Mucosa of descending colon (tissue), 3 donors: ENCODE measurements around the gene ZNF618. TPM values are rescaled to one million over a fixed set of nuclear protein-coding genes. Genes with fewer than 3 reads are reported as not detected.
A peak's percentile ranks its signal among the peaks of the same experiment; 100 is the strongest.
"Not testable (repeated sequence)": the region's sequence is repeated elsewhere in the genome, so short reads cannot be mapped to it uniquely, and the experiment has no call there.

ENCODE experiments used
- ATAC-seq: fragments of 200-7000 bp; cut with Tn5 transposase; one replicate; pipeline ENCODE4 v1.9.1; 2020; ENCODE audit warnings: mild to moderate bottlenecking, moderate library complexity
- DNase-seq, 3 donors: peaks; one replicate each; pipeline ENCODE4 v3.0.0-alpha.2; 2020
- H3K36me3 ChIP-seq: fragments of 200-600 bp; one replicate; pipeline ENCODE4 v1.8.0; 2021; ENCODE audit warnings: low read depth, mild to moderate bottlenecking
- H3K4me1 ChIP-seq: fragments of 200-600 bp; one replicate; pipeline ENCODE4 v1.8.0; 2021; ENCODE audit warnings: low read depth, mild to moderate bottlenecking
- H3K4me3 ChIP-seq: fragments of 200-600 bp; one replicate; pipeline ENCODE4 v1.8.0; 2021; ENCODE audit warnings: mild to moderate bottlenecking
- H3K9me3 ChIP-seq: fragments of 200-600 bp; one replicate; pipeline ENCODE4 v1.8.0; 2021; ENCODE audit warnings: mild to moderate bottlenecking
- intact Hi-C, 2 donors: fragments of 100-400 bp; cut with DNase I in 1 of 2; cut with micrococcal nuclease in 1 of 2; formaldehyde crosslinking; loops; one replicate each; pipeline versions ENCODE4 v1.11.0 to v1.11.1; 2022; cut with DNase I, micrococcal nuclease
- total RNA-seq, 3 donors: library from RNA; stranded (reverse); fragmentation: NEBNext Ultra II Directional in 2 of 3; extraction: Animal tissue kit (Norgen Biotek cat#: 25700) in 2 of 3; gene quantifications; one replicate each; pipeline versions ENCODE4 v1.2.1 to v1.2.4, GENCODE V29; 2021 to 2023
- TF ChIP-seq, protein P1 (sequence below): fragments of 200-600 bp; IDR thresholded peaks from one replicate; pipeline ENCODE4 v1.8.0; 2022; ENCODE audit warnings: antibody characterized with exemption, mild to moderate bottlenecking
- donor health status: DM: no; HTN: no; CAD: no; lungs with moderate emphysema.
- donor health status: DM: no; HTN: no; CAD: no.
- donor health status: DM: no; HTN: yes; CAD: no.

ZNF618 gene
- total RNA-seq, 3 donors from 2014 or later, result 2.7 to 6.2 (median 3.7) TPM

DNA sequence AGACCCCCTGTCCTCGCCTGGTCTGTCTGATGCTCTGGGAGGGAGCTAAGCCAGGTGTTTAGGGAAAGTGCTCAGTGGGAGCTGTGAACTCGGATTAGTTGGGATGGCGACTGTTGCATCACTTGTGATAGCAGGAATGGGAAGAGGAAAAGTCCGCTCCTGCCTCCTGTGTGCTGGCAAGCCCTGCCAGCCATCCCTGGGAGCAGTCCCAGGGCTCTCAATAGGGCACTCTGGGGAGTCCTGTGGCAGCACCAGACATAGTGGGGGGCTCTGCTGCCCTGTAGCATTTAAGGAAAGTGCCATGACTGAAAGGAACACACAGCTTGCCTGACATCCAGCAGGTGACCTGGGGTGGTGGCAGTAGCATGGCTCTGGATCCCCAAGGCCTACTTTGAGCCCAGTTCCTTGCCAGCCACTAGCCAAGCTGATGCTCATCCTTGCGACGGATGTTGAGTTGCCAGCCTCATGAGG, 120.5 kb downstream of the ZNF618 start:
- ATAC-seq (no peak), DNase-seq (no peak)
- Histone ChIP-seq H3K36me3 (no peaks in the 10 kb centered on the region), H3K4me3 (no peak overlapping the region), H3K9me3 (no peaks in the 10 kb centered on the region), H3K4me1 (peaks cover 3% of the 10 kb centered on the region)
- TF ChIP-seq, protein P1, sequence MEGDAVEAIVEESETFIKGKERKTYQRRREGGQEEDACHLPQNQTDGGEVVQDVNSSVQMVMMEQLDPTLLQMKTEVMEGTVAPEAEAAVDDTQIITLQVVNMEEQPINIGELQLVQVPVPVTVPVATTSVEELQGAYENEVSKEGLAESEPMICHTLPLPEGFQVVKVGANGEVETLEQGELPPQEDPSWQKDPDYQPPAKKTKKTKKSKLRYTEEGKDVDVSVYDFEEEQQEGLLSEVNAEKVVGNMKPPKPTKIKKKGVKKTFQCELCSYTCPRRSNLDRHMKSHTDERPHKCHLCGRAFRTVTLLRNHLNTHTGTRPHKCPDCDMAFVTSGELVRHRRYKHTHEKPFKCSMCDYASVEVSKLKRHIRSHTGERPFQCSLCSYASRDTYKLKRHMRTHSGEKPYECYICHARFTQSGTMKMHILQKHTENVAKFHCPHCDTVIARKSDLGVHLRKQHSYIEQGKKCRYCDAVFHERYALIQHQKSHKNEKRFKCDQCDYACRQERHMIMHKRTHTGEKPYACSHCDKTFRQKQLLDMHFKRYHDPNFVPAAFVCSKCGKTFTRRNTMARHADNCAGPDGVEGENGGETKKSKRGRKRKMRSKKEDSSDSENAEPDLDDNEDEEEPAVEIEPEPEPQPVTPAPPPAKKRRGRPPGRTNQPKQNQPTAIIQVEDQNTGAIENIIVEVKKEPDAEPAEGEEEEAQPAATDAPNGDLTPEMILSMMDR, result no peak
- intact Hi-C loops, result no loop called here

DNA sequence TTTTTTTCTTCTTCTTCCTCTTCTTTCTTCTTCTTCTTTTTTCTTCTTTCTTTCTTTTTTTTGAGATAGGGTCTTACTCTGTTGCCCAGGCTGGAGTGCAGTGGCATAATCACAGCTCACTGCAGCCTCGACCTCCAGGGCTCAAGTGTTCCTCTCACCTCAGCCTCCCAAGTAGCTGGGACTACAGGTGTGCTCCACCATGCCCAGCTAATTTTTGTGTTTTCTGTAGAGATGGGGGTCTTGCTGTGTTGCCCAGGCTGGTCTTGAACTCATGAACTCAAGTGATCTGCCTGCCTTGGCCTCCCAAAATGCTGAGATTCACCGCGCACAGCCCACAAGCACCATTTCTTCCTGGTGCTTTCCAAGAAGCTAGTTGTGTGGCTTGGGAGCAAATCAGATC, 121.0 kb downstream of the ZNF618 start:
- DNase-seq, H3K36me3 ChIP-seq, H3K9me3 ChIP-seq, ATAC-seq, intact Hi-C loops, H3K4me1 ChIP-seq, H3K4me3 ChIP-seq: not testable (repeated sequence)

DNA sequence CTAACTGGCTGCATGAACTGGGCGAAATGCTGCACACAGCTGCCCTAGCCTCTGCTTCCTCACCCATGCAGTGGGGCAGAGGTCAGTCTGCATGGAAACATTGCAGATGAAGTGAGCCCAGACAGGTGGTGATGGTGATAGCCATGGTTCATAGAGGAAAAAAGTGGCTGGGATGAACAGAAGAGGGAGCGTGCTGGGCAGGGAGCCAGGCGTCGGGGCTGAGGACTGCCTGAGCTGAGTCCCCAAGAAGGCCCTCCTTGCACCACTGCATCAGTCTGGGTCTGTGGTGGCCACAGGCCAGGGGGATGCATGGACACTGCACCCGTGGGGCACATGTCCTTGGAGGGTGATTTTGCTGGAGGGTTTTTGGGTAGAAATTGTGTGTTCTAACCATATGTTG, 121.5 kb downstream of the ZNF618 start:
- DNase-seq (no peak), ATAC-seq (no peak)
- intact Hi-C loops, result no loop called here

DNA sequence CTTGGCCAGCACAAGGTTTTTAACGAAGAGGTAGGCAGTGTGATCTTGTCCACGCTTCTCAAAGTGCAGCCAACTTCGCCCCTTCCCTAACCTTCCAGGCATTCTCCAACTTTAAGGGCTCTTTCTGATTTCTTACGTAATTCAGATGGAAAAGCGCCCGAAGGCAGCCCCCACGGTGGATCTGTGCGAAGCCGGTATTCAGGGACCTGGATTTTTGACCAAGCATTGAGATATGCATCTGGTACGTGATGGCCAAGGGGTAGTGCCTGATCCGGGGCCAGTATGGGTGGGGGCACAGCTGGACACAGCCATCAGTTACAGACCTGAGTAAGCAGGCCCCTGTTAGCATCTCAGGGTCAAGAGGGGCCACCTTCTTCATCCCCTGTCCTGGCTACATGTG, 122.0 kb downstream of the ZNF618 start:
- no peak for ATAC-seq
- no peaks in the 10 kb centered on the region for H3K36me3 ChIP-seq
- H3K4me3 ChIP-seq, result no peak overlapping the region
- DNase-seq, result no peak
- intact Hi-C loops, result no loop called here
- TF ChIP-seq, protein P1, result no peak
- peaks cover 3% of the 10 kb centered on the region for H3K4me1 ChIP-seq
- no peaks in the 10 kb centered on the region for H3K9me3 ChIP-seq

More for the DNA sequence above, 121.5 kb downstream of the ZNF618 start:
- H3K4me3 ChIP-seq, result no peak overlapping the region
- no peaks in the 10 kb centered on the region for H3K9me3 ChIP-seq
- no peaks in the 10 kb centered on the region for H3K36me3 ChIP-seq
- peaks cover 3% of the 10 kb centered on the region for H3K4me1 ChIP-seq
- TF ChIP-seq, protein P1, result no peak

DNA sequence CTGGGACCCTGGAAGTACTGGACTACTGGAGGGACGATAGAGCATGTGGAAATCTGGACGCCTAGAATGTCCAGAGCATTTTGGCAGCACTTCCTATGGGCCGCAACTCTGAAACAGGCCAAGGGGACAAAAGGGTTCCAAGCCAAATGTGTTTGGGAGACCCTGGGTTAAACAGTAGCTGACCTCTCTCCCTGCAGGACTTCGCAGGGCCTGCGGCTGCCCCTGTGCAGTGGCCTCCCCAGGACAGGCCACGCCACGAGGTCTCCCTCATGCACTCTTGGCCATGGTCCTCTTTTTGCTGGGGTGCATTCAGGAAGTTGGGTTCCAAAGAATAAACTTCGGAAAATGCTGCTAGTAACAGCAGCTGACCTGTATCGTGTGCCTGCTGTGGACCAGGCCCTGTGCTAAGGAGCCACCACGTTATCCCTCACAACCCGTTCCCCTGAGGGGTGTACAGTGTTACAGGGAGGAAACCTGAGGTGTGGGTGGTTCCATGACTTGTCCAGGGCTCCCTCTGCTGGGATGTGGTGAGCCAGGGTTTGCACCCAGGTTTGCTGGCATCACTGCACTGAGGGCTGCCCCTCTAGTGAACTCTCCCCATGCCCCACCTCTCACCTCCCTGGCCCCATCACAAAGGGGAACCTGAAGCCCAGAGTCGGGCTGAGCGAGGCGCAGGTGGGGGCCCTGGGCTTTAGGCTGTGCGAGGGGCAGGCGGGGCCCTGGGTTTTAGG, 122.6 kb downstream of the ZNF618 start:
- no peaks in the 10 kb centered on the region for H3K9me3 ChIP-seq
- H3K36me3 ChIP-seq, result no peaks in the 10 kb centered on the region
- DNase-seq, result peak in 1 of 3 donors; percentile 14
- intact Hi-C loops, result no loop called here
- no peak for ATAC-seq
- TF ChIP-seq, protein P1, result no peak
- no peak overlapping the region for H3K4me3 ChIP-seq
- H3K4me1 ChIP-seq, result peaks cover 3% of the 10 kb centered on the region

DNA sequence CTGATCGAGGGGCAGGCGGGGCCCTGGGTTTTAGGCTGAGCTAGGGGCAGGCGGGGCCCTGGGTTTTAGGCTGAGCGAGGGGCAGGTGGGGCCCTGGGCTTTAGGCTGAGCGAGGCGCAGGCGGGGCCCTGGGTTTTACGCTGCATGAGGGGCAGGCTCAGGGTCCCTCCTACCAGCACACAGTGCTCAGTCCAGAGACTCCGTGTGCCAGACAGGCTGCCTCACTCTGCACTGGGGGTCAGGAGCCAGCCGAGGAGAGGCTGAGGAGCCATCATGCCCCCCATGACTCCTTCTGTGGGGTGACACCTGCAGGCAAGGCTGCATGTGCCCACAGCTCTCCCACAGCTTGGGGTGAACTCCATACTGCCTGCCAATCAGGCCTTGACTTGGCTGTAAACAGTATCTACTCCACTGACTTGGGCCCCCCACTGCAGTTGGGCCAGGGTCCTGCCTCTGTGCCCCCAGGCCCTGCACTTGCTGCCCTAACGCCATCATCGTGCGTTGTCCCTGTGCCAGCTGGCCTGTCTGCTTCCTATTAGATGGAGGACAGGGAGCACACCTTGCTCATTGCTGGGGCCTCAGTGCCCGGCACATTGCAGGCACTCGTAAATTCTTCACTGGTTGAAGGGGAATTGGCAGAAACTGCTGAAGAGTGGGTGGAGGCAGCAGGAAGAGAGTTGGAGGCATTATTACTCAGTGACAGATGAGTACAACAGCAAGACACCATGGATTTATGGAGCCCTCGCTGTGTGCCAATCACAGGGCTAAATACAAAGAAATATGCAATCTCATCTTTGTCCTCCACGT, 123.3 kb downstream of the ZNF618 start:
- no peaks in the 10 kb centered on the region for H3K9me3 ChIP-seq
- H3K4me1 ChIP-seq, result no peaks in the 10 kb centered on the region
- H3K4me3 ChIP-seq, result no peak overlapping the region
- no peak for DNase-seq
- TF ChIP-seq, protein P1, result no peak
- intact Hi-C loops, result no loop called here
- H3K36me3 ChIP-seq, result no peaks in the 10 kb centered on the region
- peak; percentile 50 for ATAC-seq
